Thoracic aorta (tissue), 2 donors: ENCODE results near the gene BAIAP2L1. TPM values are rescaled to one million over a fixed set of nuclear protein-coding genes. Genes with fewer than 3 reads are reported as not detected.
"Not testable (repeated sequence)": the region's sequence is repeated elsewhere in the genome, so short reads cannot be mapped to it uniquely, and the experiment has no call there.

ENCODE experiments used
- ATAC-seq: fragments of 150-250 bp; one replicate; pipeline ENCODE4 v1.8.0; 2017; ENCODE audit warnings: low read depth; ENCODE audit not compliant: insufficient number of reproducible peaks, low FRiP score
- DNase-seq: peaks from one replicate; pipeline ENCODE4 v3.0.0-alpha.2; 2020; ENCODE audit warnings: low spot score
- H3K27ac ChIP-seq, 2 donors: fragments of 200-600 bp; sonication (generic); 1 replicate in 1 of 2; 2 replicates in 1 of 2; pipeline ENCODE4 v1.5.1; 2016; ENCODE audit warnings: mild to moderate bottlenecking in 2 of 2, moderate library complexity in 2 of 2
- H3K27me3 ChIP-seq: fragments of 200-600 bp; sonication (generic); replicated peaks from 2 replicates; pipeline ENCODE4 v1.6.0; 2016; ENCODE audit warnings: mild to moderate bottlenecking; ENCODE audit not compliant: insufficient read depth
- H3K36me3 ChIP-seq: fragments of 200-600 bp; sonication (generic); one replicate; pipeline ENCODE4 v1.5.1; 2016
- H3K4me1 ChIP-seq, 2 donors: fragments of 200-600 bp; sonication (generic); 1 replicate in 1 of 2; 2 replicates in 1 of 2; pipeline versions ENCODE4 v1.5.1 to v1.6.0; 2016; ENCODE audit warnings: low read depth in 2 of 2, mild to moderate bottlenecking in 1 of 2; ENCODE audit not compliant: control insufficient read depth in 1 of 2
- H3K4me3 ChIP-seq: fragments of 200-600 bp; sonication (generic); 2 replicates; pipeline ENCODE4 v1.5.1; 2016; ENCODE audit warnings: mild to moderate bottlenecking
- H3K9me3 ChIP-seq: fragments of 200-600 bp; sonication (generic); 2 replicates; pipeline ENCODE4 v1.5.1; 2016
- CTCF ChIP-seq: fragments of 200-600 bp; sonication (generic); IDR thresholded peaks from one replicate; pipeline ENCODE4 v1.5.1; 2019; ENCODE audit warnings: antibody characterized with exemption
- total RNA-seq, 2 donors: library from RNA; depleted of rRNA; stranded (reverse); fragments of >200 nt; gene quantifications; one replicate each; pipeline versions ENCODE4 v1.1.0 to v1.2.3, GENCODE V29; 2016

BAIAP2L1 gene
- total RNA-seq, 2 donors from 2014 or later, result 0.63 to 1.4 TPM

GRCh38 chr7:98387131-98387530 lies 13.8 kb downstream of the BAIAP2L1 start:
- Histone ChIP-seq H3K27ac (no peak overlapping the region), H3K4me1 (no peaks in the 10 kb centered on the region), H3K36me3 (no peaks in the 10 kb centered on the region), H3K27me3 (no peaks in the 10 kb centered on the region), H3K4me3 (no peak overlapping the region), H3K9me3 (no peaks in the 10 kb centered on the region)
- DNase-seq (no peak), ATAC-seq (no peak)
- no peak for TF ChIP-seq CTCF

GRCh38 chr7:98385532-98385931 lies 15.4 kb downstream of the BAIAP2L1 start:
- H3K27ac ChIP-seq, DNase-seq, H3K4me3 ChIP-seq, H3K4me1 ChIP-seq, H3K36me3 ChIP-seq, ATAC-seq, H3K27me3 ChIP-seq, H3K9me3 ChIP-seq: not testable (repeated sequence)

- ATAC-seq (no peak), DNase-seq (no peak)
- Histone ChIP-seq H3K4me3 (no peak overlapping the region), H3K9me3 (no peaks in the 10 kb centered on the region), H3K27me3 (no peaks in the 10 kb centered on the region), H3K36me3 (no peaks in the 10 kb centered on the region), H3K27ac (no peak overlapping the region), H3K4me1 (no peaks in the 10 kb centered on the region)
- no peak for TF ChIP-seq CTCF
Measured at GRCh38 chr7:98378210-98378819, 22.6 kb downstream of the BAIAP2L1 start.

- H3K4me1 ChIP-seq, result no peaks in the 10 kb centered on the region
- H3K36me3 ChIP-seq, result no peaks in the 10 kb centered on the region
- no peak for TF ChIP-seq CTCF
- H3K27me3 ChIP-seq, result no peaks in the 10 kb centered on the region
- ATAC-seq, result no peak
- no peaks in the 10 kb centered on the region for H3K9me3 ChIP-seq
- no peak for DNase-seq
- H3K27ac ChIP-seq, result no peak overlapping the region
- no peak overlapping the region for H3K4me3 ChIP-seq
Measured at GRCh38 chr7:98376711-98377110, 24.2 kb downstream of the BAIAP2L1 start.

- DNase-seq, result no peak
- no peaks in the 10 kb centered on the region for H3K9me3 ChIP-seq
- no peak overlapping the region for H3K27ac ChIP-seq
- TF ChIP-seq CTCF, result no peak
- no peaks in the 10 kb centered on the region for H3K36me3 ChIP-seq
- no peaks in the 10 kb centered on the region for H3K27me3 ChIP-seq
- no peak overlapping the region for H3K4me3 ChIP-seq
- H3K4me1 ChIP-seq, result no peaks in the 10 kb centered on the region
- ATAC-seq, result no peak
Measured at GRCh38 chr7:98375664-98376063, 25.2 kb downstream of the BAIAP2L1 start.

- ATAC-seq (no peak), DNase-seq (no peak)
- Histone ChIP-seq H3K4me3 (no peak overlapping the region), H3K9me3 (no peaks in the 10 kb centered on the region), H3K36me3 (no peaks in the 10 kb centered on the region), H3K27ac (no peak overlapping the region), H3K27me3 (no peaks in the 10 kb centered on the region), H3K4me1 (no peaks in the 10 kb centered on the region)
- TF ChIP-seq CTCF, result no peak
Measured at GRCh38 chr7:98374285-98374680, 26.6 kb downstream of the BAIAP2L1 start.
